K562 (cell line): ENCODE data around the gene ZFYVE16. TPM values are rescaled to one million over a fixed set of nuclear protein-coding genes. Genes with fewer than 3 reads are reported as not detected.

ENCODE experiments used
- ATF7 ChIP-seq: fragments of 450-650 bp; IDR thresholded peaks from 2 replicates; pipeline ENCODE4 v1.7.1; 2014; ENCODE audit warnings: mild to moderate bottlenecking, moderate library complexity
- CHD2 ChIP-seq: IDR thresholded peaks from 2 replicates; pipeline ENCODE4 v1.6.1; 2011; ENCODE audit warnings: low read depth, low read length
- FOXJ2 ChIP-seq: fragments of 200-800 bp; sonication (Bioruptor generic); IDR thresholded peaks from 2 replicates; pipeline ENCODE4 v1.6.1; 2016; ENCODE audit warnings: missing genetic modification characterization, missing compliant biosample characterization
- HDGF ChIP-seq: fragments of 450-650 bp; IDR thresholded peaks from 2 replicates; pipeline ENCODE4 v1.6.1; 2016
- HLTF ChIP-seq: fragments of 450-650 bp; IDR thresholded peaks from 2 replicates; pipeline ENCODE4 v1.6.1; 2016
- HNRNPUL1 ChIP-seq: fragments of 200-400 bp; formaldehyde crosslinking; IDR thresholded peaks from 2 replicates; pipeline ENCODE4 v1.6.1; 2017; ENCODE audit warnings: low read length
- JUN ChIP-seq, 2 experiments: sonication (generic) in 1 of 2; formaldehyde crosslinking in 1 of 2; IDR thresholded peaks; 2 replicates each; pipeline versions ENCODE4 v1.6.1 to v1.8.0; 2012 to 2022; ENCODE audit warnings: borderline replicate concordance in 2 of 2, mild to moderate bottlenecking in 2 of 2, improper control_type of control experiment in 1 of 2, low read depth in 1 of 2, low read length in 1 of 2, missing genetic modification reagents in 1 of 2
- KAT7 ChIP-seq: sonication (generic); formaldehyde crosslinking; IDR thresholded peaks from 2 replicates; pipeline ENCODE4 v1.8.0; 2022; ENCODE audit warnings: missing genetic modification reagents, mild to moderate bottlenecking, borderline replicate concordance
- KDM1A ChIP-seq, 2 experiments: fragments of 450-650 bp; IDR thresholded peaks; 2 replicates each; pipeline ENCODE4 v1.6.1; 2016; ENCODE audit warnings: mild to moderate bottlenecking in 2 of 2
- NR3C1 ChIP-seq: sonication (generic); formaldehyde crosslinking; IDR thresholded peaks from 2 replicates; pipeline ENCODE4 v1.8.1; 2022; ENCODE audit warnings: missing genetic modification reagents
- POLR2B ChIP-seq: fragments of 450-650 bp; IDR thresholded peaks from 2 replicates; pipeline ENCODE4 v1.6.1; 2018; ENCODE audit warnings: low read depth; ENCODE audit not compliant: partially characterized antibody
- RFX1 ChIP-seq: fragments of 450-650 bp; IDR thresholded peaks from 2 replicates; pipeline ENCODE4 v1.6.1; 2016; ENCODE audit warnings: mild to moderate bottlenecking, moderate library complexity
- SAFB ChIP-seq: fragments of 200-400 bp; formaldehyde crosslinking; IDR thresholded peaks from 2 replicates; pipeline ENCODE4 v1.6.1; 2017; ENCODE audit warnings: low read depth, low read length, borderline replicate concordance
- SLC30A9 ChIP-seq: fragments of 250-450 bp; sonication (Bioruptor Pico); IDR thresholded peaks from 2 replicates; pipeline ENCODE4 v1.8.0; 2022; ENCODE audit warnings: mild to moderate bottlenecking, moderate library complexity
- TBP ChIP-seq: optimal IDR thresholded peaks from 2 replicates; pipeline ENCODE3; 2011; ENCODE audit warnings: low read depth, low read length, improper control_type of control experiment
- TFAM ChIP-seq: fragments of 250-450 bp; sonication (Bioruptor Pico); conservative IDR thresholded peaks from 2 replicates; pipeline ENCODE4 v1.5.0; 2021; ENCODE audit warnings: mild to moderate bottlenecking, moderate library complexity
- ZNF551 ChIP-seq: fragments of 250-450 bp; sonication (Bioruptor Pico); IDR thresholded peaks from 2 replicates; pipeline ENCODE4 v1.5.0; 2021; ENCODE audit warnings: mild to moderate bottlenecking, moderate library complexity
- ZNF830 ChIP-seq: fragments of 250-450 bp; sonication (Bioruptor Pico); IDR thresholded peaks from 2 replicates; pipeline ENCODE4 v1.5.0; 2021; ENCODE audit warnings: mild to moderate bottlenecking
- polyA plus RNA-seq, 8 experiments: library from polyadenylated mRNA; depleted of rRNA in 4 of 8; stranded (reverse) in 5 of 8; unstranded in 3 of 8; fragments of >200 nt; fragmentation: Nextera tagmentation in 2 of 8; fragmentation: Illumina TruSeq in 1 of 8; extraction: Ambion mirVana in 2 of 8; extraction: Trizol in 1 of 8; gene quantifications; 2 replicates each; pipeline versions ENCODE4 v1.2.1 to v1.2.3, GENCODE V29; 2011 to 2014; ENCODE audit warnings: inconsistent platforms in 1 of 8, missing spikeins in 1 of 8
- total RNA-seq, 7 experiments: library from RNA; depleted of rRNA in 6 of 7; stranded (reverse); fragments of >200 nt in 6 of 7; fragmentation: Illumina TruSeq in 2 of 7; extraction: Trizol in 2 of 7; gene quantifications; 2 replicates each; pipeline versions ENCODE4 v1.2.1 to v1.2.3, GENCODE V29; 2011 to 2021; ENCODE audit warnings: low replicate concordance in 1 of 7
- TF ChIP-seq, protein P1 (sequence below): fragments of 450-650 bp; IDR thresholded peaks from 2 replicates; pipeline ENCODE4 v1.6.1; 2016; ENCODE audit warnings: low read depth, mild to moderate bottlenecking, moderate library complexity
- TF ChIP-seq, protein P2 (sequence below): fragments of 450-650 bp; formaldehyde crosslinking; IDR thresholded peaks from 2 replicates; pipeline ENCODE4 v1.4.0; 2020; ENCODE audit warnings: mild to moderate bottlenecking, moderate library complexity

The ZFYVE16 gene
- total and polyA plus RNA-seq, 9 of the 15 experiments (the other 6 are each of a cell fraction or from before 2014, with no cell fraction given): 6.0 to 18.9 (median 12.5) TPM

DNA sequence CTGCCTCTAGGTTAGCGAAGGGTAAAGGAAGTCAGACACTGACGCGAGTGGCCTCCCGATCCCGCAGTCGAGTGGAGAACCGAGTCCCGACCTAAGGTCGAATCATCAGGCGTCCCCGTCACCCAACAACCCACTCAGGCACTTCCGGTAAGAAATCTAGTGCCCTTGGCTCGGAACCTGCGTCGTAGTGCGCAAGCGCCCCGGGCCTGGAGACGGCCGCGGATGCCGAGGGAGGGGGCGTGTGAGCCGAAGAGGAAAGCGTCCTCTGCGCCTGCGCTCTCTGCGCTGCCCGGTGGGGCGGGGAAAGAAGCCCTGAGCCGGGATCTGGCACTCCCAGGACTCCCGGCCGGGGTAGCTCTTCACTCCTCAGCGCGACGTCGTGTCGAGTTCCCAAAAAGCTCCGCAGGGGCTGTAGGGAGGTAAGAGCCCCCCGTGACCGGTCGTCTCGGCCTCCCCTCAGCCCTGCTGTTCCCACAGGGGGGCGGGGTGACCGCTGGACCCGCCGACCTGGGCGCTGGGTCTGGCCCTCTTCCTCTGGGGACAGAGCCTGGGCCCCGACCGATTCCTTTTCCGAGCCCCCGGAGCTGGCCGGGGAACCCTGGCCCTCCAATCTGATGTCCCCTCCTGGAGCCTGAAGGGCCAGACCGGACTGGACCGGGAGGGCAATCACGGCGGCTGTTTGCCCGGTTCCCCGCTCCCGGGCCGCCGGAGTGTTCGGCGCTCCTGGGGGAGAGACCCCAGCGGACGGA, at the start of gene ZFYVE16 (continued):
- TF ChIP-seq, protein P1, sequence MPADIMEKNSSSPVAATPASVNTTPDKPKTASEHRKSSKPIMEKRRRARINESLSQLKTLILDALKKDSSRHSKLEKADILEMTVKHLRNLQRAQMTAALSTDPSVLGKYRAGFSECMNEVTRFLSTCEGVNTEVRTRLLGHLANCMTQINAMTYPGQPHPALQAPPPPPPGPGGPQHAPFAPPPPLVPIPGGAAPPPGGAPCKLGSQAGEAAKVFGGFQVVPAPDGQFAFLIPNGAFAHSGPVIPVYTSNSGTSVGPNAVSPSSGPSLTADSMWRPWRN: no peak
- TF ChIP-seq JUN (IDR thresholded peaks at IDR 0.05; ENCODE audit: borderline replicate concordance, low read depth, low read length) (peak; percentile 11; the same call in 1 of the 2 replicates), JUN (CRISPR knock-in tag; IDR thresholded peaks at IDR 0.05; ENCODE audit: borderline replicate concordance) (no peak; the same call in 1 of the 2 replicates), TFAM (CRISPR knock-in tag) (no peak), HLTF (no peak; the same call in 1 of the 2 replicates), ZNF551 (no peak), HDGF (no peak), ATF7 (peak; percentile 63; the same call in 1 of the 2 replicates), SAFB (peak; percentile 78; the same call in 1 of the 2 replicates), SLC30A9 (CRISPR knock-in tag) (no peak), NR3C1 (CRISPR knock-in tag) (no peak), KAT7 (CRISPR knock-in tag) (0 out of 2 replicates have a peak, but pooled peaks have one; percentile 61), CHD2 (no peak), RFX1 (peak; percentile 26; the same call in 1 of the 2 replicates), ZNF830 (CRISPR knock-in tag) (0 out of 2 replicates have a peak, but pooled peaks have one; percentile 53), KDM1A (IDR thresholded peaks at IDR 0.05) (no peak; a peak in 1 of 4 replicates), HNRNPUL1 (no peak), FOXJ2 (no peak), POLR2B (peak; percentile 89), TBP (peak; percentile 71)
- TF ChIP-seq, protein P2, sequence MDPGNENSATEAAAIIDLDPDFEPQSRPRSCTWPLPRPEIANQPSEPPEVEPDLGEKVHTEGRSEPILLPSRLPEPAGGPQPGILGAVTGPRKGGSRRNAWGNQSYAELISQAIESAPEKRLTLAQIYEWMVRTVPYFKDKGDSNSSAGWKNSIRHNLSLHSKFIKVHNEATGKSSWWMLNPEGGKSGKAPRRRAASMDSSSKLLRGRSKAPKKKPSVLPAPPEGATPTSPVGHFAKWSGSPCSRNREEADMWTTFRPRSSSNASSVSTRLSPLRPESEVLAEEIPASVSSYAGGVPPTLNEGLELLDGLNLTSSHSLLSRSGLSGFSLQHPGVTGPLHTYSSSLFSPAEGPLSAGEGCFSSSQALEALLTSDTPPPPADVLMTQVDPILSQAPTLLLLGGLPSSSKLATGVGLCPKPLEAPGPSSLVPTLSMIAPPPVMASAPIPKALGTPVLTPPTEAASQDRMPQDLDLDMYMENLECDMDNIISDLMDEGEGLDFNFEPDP (CRISPR knock-in tag): no peak
